ENCODE measurements around the gene PPFIBP2.
"Not testable (repeated sequence)": the region's sequence is repeated elsewhere in the genome, so short reads cannot be mapped to it uniquely, and the experiment has no call there.

The PPFIBP2 gene

DNA sequence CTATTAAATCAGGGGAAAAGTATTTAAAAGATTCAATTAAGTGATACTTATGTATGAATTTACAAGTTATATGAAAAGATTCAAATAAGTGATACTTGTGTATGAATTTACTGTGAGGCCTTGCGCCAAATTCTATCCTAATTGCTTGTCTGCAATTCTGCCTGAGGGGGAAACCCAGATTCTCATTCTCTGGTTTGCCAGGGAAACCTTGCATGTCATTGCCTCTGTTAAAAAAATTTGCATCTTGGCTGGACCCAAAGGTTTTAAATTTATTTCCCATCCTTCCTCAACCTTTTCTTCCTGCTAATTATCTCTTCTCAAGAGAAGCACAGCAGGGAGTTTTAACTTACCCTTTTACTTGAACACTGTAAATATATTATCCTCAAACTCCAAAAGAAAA lies 14.7 kb upstream of the PPFIBP2 start:
- DNase-seq (ENCODE audit: low read depth): no peak

DNA sequence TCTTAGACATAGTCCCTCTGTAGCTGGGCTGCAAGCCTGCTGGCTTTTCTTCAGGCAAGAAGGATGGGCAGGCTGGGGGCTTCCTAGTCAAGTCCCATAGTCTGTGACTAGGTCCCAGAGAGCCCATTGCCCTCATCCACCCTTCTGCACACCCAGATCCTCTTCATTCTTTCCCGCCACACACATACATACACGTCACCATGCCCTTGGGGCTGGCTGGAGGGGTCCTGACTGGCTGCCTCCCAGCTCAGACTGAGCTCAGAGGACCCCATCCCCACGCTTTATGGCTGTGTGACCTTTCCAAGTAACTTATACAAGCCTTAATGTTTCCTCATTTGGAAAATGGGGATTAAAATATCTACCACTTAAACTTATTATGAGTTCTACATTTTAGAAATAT lies 13.5 kb upstream of the PPFIBP2 start:
- no peak for DNase-seq (ENCODE audit: low read depth)

DNA sequence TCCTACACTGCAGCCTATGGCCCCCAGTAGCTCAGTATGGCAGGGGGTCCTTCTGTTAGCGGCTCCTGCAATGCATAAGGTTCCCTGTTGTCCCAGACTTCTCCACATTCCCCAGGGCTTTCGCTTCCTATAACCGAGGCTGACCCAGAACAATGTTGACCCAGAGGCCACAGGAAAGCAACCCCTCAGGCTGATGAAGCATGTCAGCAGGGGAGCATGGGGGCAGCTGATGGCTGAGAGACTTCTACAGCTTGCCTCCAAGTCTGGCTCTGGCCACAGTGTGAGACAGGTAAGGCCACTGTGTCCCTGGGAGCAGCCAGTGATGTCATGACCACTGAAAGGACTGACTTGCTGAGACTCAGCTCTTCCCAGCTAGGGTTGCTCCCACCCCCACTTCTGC lies 12.5 kb upstream of the PPFIBP2 start:
- no peak for DNase-seq (ENCODE audit: low read depth)

- no peak for DNase-seq (ENCODE audit: low read depth)
These were observed 11.9 kb upstream of the PPFIBP2 start for GRCh38 chr11:7501894-7502293.

DNA sequence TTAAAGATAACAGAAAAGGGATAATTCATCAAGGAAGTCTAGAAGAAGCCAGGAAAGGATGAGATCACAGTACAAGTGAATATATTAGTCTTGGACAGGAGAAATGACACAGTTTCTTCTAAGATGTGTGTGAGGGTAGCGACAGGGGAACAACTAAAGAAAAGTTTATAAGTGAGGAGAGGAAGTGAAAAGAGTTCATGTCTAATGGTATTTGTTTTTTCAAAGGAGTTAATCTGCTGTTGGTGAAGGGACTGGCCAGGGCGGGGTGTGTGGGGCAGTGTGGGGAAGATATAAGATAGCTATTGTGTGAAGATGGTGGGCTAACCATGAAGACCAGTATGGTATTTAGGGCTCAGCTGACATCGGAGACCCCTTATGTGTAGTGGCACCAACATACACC lies 7.6 kb upstream of the PPFIBP2 start:
- DNase-seq (ENCODE audit: low read depth): no peak

- DNase-seq (ENCODE audit: low read depth): no peak
These were observed 5.7 kb upstream of the PPFIBP2 start for GRCh38 chr11:7508087-7508486.

DNA sequence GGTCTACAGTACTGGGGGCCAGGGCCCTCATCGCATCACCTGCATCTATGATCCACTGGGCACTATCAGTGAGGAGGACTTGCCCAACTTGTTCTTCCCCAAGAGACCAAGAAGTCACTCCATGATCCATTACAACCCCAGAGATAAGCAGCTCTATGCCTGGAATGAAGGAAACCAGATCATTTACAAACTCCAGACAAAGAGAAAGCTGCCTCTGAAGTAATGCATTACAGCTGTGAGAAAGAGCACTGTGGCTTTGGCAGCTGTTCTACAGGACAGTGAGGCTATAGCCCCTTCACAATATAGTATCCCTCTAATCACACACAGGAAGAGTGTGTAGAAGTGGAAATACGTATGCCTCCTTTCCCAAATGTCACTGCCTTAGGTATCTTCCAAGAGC lies 3.8 kb upstream of the PPFIBP2 start:
- DNase-seq (ENCODE audit: low read depth): no peak

DNA sequence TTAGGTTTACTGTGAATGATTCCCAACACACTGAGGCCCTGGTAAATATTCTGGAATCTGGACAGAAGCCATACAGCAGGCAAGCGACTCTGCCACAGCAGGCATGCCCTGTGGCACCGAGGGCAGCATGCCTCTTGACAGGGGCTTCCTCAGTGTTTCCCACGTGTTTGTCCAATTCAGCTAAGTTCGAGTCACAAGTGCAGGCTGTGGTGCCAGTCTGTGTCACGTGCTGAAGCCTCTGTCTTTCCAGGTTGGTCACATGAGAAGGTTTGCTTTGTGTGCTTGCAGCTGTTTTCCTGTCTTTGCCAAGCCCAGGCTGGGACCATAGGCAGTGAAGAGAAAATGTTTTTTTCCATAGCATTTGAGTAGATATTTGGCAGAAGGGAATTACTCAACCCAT lies 2.4 kb upstream of the PPFIBP2 start:
- no peak for DNase-seq (ENCODE audit: low read depth)

DNA sequence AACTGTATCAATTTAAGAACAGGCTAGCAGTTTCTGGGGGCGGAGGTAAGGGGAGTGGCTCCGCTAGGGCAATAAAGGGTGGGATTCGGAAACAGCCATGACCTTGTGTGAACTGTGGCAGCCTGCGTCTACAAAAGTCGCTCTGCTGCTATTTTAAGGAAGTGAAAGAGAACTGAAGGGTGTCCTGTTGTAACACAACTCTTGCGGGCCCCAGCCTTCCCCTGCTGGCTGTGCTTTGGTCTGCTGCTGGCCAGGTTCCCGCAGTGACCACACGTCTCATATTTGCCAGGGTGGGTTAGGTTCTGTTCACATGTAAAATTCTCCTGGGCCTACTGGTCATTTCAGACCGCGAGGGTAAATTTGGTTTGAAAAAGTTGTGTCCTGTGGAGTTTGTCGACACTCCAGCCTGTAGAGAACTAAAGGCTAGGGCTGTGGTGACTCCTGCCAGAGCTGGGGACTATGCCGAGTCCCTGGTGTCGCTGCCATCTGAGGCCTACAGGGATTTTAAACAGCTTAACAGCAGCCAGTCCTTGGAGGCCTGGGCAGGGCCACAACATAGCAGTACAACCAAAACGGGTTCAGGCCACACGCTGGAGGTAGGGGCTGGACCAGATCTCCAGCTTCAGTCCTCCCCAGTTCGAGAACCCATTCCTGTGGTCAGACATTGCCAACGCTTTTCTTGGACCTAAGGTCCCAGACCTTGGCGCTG lies 1.1 kb upstream of the PPFIBP2 start:
- no peak for DNase-seq (ENCODE audit: low read depth)

DNA sequence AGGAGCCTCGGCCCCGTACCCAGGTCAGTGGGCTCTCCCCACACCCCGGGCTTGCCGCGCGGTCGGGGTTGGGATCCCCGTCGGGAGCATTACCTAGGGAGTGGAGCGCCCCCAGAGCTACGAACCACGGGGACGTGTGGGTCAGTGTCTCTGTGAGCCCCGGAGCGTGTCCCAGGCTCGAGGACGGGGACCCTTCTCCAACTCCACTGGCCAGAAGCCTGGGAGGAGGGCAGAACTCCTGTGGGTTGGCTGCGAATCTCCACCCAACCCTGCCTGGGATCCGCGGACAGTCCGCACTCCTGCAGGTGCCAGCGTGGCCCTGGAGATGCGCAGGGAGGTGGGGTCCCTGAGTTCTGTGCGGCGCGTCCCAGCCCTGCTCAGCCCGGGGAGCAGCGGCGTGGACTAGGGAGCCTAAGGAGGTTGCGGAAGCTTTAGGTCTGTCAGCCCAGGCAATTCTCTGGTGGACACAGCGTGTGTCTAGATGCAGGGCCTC lies 346 bp downstream of the PPFIBP2 start:
- DNase-seq (ENCODE audit: low read depth): no peak

- DNase-seq (ENCODE audit: low read depth): no peak
These were observed 1.7 kb downstream of the PPFIBP2 start for GRCh38 chr11:7515447-7515886.

- DNase-seq (ENCODE audit: low read depth): no peak
These were observed 2.7 kb downstream of the PPFIBP2 start for GRCh38 chr11:7516475-7516874.

DNA sequence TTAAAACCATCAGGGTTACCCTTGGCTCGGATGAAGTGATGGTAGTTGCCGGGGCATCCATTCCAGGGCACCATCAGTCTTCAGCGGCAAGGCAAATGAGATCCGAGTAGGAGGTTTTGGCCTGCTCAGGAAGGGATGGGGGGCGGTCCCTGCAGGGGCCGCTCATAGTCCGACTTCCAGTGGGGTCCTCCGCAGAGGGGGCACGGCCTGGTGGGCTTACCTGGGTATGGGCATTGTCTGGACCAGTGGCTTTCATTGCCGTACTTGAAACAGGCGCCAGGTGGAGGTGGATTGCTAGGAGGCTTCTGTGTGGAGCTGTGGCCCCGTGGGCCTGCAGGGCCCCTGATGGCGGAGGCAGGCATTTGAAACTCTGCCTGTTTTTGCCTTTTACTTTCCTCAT lies 3.9 kb downstream of the PPFIBP2 start:
- not testable (repeated sequence) for DNase-seq (ENCODE audit: low read depth)

DNA sequence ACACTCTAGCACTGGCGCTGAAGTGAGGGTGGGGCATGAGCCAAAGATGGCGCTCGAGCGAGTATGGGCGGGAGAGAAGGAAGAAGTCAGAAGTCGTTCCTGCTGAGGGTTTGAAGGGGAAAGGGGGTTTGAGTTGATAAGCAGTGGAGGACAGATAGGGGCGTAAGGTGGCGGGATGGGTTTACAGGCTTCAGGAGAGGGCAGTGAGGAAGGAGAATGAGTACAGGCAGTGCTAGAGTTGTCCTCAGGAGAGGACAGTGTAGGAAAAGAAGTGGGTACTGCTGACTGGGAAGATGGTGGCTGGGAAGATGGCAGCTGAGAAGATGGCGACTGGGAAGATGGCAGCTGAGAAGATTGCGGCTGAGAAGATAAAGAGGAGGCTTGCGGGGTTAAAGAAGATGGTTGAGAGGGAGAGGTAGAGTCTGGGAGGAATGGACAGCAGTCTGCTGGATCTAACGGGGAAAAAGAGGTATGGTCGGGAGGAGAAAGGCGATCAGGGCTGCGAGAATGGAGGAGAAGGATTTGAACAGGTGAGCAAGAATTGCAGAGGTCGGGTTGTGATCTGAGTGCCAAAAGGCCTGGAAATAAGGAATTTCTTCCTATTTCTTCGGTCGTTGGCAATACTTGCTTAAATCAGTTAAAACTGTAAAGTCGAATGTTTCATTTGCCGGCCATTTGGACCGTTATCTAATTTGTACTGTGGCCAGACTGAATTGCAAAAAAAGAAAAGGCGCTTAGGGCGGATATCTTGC lies 5.2 kb downstream of the PPFIBP2 start:
- DNase-seq (ENCODE audit: low read depth): no peak

- no peak for DNase-seq (ENCODE audit: low read depth)
These were observed 6.5 kb downstream of the PPFIBP2 start for GRCh38 chr11:7520011-7520942.

DNA sequence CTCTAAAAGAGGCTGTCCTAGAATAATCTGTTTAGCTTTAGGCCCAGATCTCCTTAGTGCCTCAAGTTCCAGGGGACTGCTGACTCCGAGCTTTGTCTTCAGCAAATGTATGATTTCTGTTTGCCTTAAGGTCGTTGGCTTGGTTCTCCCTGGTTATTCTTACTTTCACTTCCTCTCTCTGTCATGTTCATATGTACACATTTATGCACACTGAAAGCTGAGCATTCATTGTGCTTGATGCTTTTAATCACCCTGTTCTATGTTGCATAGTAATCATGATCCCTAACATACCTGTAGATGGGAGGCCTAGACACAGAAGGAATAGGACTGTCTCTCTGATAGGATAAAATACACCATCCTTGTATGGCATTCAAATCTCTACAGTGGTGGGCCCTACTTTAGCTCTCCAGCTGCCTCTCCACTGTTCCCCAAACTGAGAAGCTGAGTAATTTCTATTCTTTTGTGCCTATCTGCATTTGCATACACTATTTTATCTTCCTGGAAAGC lies 7.2 kb downstream of the PPFIBP2 start:
- no peak for DNase-seq (ENCODE audit: low read depth)

GRCh38 chr11:7522121-7522520 lies 8.3 kb downstream of the PPFIBP2 start:
- no peak for DNase-seq (ENCODE audit: low read depth)

- no peak for DNase-seq (ENCODE audit: low read depth)
These were observed 8.7 kb downstream of the PPFIBP2 start for GRCh38 chr11:7522546-7522945.

GRCh38 chr11:7523416-7524210 lies 9.8 kb downstream of the PPFIBP2 start:
- DNase-seq (ENCODE audit: low read depth): no peak

- DNase-seq (ENCODE audit: low read depth): no peak
These were observed 10.8 kb downstream of the PPFIBP2 start for GRCh38 chr11:7524462-7525235.

DNA sequence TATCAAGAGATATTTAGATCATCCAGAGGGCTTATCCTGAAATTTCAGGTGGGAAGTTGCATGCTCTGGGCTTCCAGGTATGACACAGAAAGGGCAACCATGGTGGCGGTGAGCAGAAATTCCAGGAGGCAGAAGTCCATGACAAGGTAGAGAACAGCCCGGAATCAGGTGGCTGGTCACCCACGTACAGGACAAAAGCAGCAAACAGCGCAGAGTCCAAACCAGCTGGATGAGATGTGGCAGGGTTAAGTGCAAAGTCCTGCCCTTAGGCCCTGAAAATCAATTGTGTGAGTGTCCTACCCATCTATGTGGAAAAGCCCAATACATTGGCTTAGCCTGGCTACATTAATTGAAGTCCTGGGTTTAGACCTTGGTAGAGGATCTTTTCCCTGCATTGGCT lies 11.6 kb downstream of the PPFIBP2 start:
- no peak for DNase-seq (ENCODE audit: low read depth)

Data from non-pigmented ciliary epithelial cell (primary cell).